ENCODE data around the gene IMMP2L. TPM values are rescaled to one million over a fixed set of nuclear protein-coding genes. Genes with fewer than 3 reads are reported as not detected.

IMMP2L gene
- total RNA-seq, 1 donor from 2014 or later, result 11.2 TPM

DNA sequence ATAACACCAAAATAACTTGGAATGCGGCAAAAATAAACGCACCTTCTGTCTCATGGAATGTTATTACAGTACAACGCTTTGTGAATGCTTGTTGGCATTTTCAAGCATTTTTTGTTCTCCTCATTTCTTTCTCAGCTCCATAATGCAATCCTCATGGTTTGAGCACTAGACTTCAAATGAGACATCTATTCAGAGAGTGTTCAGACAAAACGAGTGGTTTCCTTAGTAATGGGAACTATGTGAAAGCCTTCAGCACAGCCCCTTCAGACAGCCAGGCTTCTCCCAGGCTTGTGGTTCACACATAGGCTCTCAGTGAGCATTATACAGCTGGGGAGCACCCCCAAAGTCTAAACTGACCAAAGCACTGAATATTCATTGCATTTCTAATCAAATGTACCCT lies 479.9 kb downstream of the IMMP2L start:
- no peak overlapping the region for H3K4me3 Mint-ChIP-seq (ENCODE audit: unreplicated experiment)
- TF ChIP-seq, protein P1, sequence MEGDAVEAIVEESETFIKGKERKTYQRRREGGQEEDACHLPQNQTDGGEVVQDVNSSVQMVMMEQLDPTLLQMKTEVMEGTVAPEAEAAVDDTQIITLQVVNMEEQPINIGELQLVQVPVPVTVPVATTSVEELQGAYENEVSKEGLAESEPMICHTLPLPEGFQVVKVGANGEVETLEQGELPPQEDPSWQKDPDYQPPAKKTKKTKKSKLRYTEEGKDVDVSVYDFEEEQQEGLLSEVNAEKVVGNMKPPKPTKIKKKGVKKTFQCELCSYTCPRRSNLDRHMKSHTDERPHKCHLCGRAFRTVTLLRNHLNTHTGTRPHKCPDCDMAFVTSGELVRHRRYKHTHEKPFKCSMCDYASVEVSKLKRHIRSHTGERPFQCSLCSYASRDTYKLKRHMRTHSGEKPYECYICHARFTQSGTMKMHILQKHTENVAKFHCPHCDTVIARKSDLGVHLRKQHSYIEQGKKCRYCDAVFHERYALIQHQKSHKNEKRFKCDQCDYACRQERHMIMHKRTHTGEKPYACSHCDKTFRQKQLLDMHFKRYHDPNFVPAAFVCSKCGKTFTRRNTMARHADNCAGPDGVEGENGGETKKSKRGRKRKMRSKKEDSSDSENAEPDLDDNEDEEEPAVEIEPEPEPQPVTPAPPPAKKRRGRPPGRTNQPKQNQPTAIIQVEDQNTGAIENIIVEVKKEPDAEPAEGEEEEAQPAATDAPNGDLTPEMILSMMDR (IDR thresholded peaks at IDR 0.05; ENCODE audit: unreplicated experiment), result no peak
- no peaks in the 10 kb centered on the region for H3K27me3 Mint-ChIP-seq (ENCODE audit: unreplicated experiment)
- H3K4me1 Mint-ChIP-seq (ENCODE audit: unreplicated experiment), result no peaks in the 10 kb centered on the region
- DNase-seq (ENCODE audit: low spot score), result no peak
- H3K9me3 Mint-ChIP-seq (ENCODE audit: unreplicated experiment), result no peaks in the 10 kb centered on the region
- H3K36me3 Mint-ChIP-seq (ENCODE audit: low read depth, unreplicated experiment), result no peaks in the 10 kb centered on the region
- no peak overlapping the region for H3K27ac Mint-ChIP-seq (ENCODE audit: unreplicated experiment)

DNA sequence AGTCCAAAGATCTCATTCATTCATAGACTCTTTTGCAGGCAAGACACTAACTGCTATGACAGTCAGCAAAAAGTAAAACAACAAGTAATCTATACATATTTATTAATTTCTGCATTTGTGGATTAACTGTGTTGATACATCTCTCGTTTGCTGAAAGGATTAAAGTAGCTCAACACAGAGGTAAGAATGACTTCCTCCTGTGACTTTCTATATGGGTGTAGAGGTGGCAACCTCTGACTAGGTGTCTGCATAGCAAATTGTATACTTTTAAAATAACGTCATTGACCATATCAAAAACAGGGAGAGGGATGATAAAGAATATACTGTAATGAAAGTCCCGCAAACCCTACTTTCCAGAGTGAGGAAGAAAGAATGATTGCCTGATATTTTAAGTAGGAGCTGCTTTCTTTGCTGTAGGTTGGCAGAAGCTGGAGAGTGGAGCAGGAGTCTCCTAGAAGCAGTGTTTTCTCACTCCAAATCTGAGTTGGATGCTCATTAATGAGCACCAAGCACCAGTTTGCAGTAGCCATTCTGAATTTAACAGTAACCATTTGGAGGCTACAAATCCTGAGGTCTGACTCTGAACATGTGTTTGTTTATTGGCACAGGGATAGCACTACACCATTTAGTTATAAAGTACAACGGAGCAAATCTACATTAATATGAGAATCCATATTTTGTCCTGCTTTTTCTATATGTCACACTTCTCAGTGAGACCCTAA lies 480.6 kb downstream of the IMMP2L start:
- no peaks in the 10 kb centered on the region for H3K27me3 Mint-ChIP-seq (ENCODE audit: unreplicated experiment)
- no peak overlapping the region for H3K27ac Mint-ChIP-seq (ENCODE audit: unreplicated experiment)
- DNase-seq (ENCODE audit: low spot score), result no peak
- H3K4me3 Mint-ChIP-seq (ENCODE audit: unreplicated experiment), result no peak overlapping the region
- H3K9me3 Mint-ChIP-seq (ENCODE audit: unreplicated experiment), result no peaks in the 10 kb centered on the region
- TF ChIP-seq, protein P1 (IDR thresholded peaks at IDR 0.05; ENCODE audit: unreplicated experiment), result no peak
- H3K4me1 Mint-ChIP-seq (ENCODE audit: unreplicated experiment), result no peaks in the 10 kb centered on the region
- no peaks in the 10 kb centered on the region for H3K36me3 Mint-ChIP-seq (ENCODE audit: low read depth, unreplicated experiment)

DNA sequence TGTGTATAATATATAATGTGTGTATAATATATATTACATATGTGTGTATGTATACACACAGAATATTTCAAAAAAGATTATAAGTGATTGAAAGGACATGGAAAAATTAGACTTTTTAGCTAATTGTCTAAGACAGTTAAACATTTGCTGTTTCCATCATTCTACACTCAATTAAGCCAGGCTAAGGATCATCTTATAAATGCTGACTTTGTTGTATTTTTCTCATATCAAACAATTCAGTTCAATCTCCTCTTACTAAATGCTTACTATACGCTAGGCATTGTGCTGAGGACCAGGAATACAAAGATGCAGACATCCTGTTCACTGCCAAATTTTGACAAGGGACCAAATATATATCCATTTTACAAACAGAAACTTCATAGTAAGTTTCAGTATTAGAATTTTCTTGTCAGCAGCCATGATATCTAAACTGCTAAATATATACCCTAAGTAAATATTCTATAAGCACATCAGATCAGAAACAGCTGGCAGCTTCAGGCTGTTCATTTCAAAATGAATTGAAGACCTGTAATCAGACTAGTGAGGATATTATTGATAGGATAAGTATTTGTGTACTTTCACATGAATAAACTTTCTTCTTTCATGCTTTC lies 481.7 kb downstream of the IMMP2L start:
- Mint-ChIP-seq H3K36me3 (ENCODE audit: low read depth, unreplicated experiment) (no peaks in the 10 kb centered on the region), H3K27me3 (ENCODE audit: unreplicated experiment) (no peaks in the 10 kb centered on the region), H3K4me1 (ENCODE audit: unreplicated experiment) (peaks cover under 1% of the 10 kb centered on the region), H3K4me3 (ENCODE audit: unreplicated experiment) (no peak overlapping the region), H3K9me3 (ENCODE audit: unreplicated experiment) (no peaks in the 10 kb centered on the region), H3K27ac (ENCODE audit: unreplicated experiment) (no peak overlapping the region)
- TF ChIP-seq, protein P1 (IDR thresholded peaks at IDR 0.05; ENCODE audit: unreplicated experiment), result no peak
- no peak for DNase-seq (ENCODE audit: low spot score)

DNA sequence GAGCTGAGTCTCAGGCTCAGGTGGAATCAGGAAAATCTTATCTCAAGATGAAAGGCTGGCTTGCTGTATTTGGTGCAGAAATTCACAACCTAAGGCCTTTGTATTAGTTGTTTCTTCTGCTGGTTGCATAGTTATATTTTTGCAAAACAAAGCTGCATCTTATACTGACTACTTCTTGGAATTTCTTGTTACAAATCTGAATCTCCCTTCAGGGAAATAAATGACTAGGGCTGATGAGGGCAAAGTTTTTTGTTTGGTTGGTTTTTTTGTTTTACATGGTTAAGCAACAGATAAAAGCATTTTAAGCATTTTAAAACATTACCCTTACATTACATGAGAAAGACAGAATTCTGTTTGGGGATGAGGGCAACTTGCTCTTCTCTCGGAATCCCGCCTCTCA lies 485.3 kb downstream of the IMMP2L start:
- Mint-ChIP-seq H3K27me3 (ENCODE audit: unreplicated experiment) (no peaks in the 10 kb centered on the region), H3K27ac (ENCODE audit: unreplicated experiment) (no peak overlapping the region), H3K4me1 (ENCODE audit: unreplicated experiment) (peaks cover 11% of the 10 kb centered on the region), H3K4me3 (ENCODE audit: unreplicated experiment) (no peak overlapping the region), H3K9me3 (ENCODE audit: unreplicated experiment) (no peaks in the 10 kb centered on the region), H3K36me3 (ENCODE audit: low read depth, unreplicated experiment) (no peaks in the 10 kb centered on the region)
- TF ChIP-seq, protein P1 (IDR thresholded peaks at IDR 0.05; ENCODE audit: unreplicated experiment), result no peak
- DNase-seq (ENCODE audit: low spot score), result no peak

DNA sequence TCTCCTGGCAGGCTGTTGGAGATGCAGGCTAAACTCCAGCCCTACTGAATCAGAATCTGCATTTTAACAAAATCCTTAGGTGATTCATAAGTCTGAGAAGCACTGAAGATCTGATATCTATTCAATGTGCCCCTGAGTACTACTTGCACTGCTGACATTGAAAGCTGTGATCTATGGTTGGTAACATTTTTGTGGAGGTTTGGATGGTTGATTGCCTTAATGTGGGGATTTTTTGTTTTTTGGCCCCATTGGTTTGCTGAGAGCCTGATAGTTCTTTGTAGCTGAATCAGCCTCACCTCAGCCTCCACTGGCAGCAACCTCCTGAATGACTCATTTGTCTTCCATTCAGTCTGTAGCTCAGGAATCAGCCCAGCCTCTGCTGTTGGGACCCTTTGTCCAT lies 486.1 kb downstream of the IMMP2L start:
- no peak for DNase-seq (ENCODE audit: low spot score)
- Mint-ChIP-seq H3K36me3 (ENCODE audit: low read depth, unreplicated experiment) (no peaks in the 10 kb centered on the region), H3K27ac (ENCODE audit: unreplicated experiment) (no peak overlapping the region), H3K9me3 (ENCODE audit: unreplicated experiment) (no peaks in the 10 kb centered on the region), H3K4me1 (ENCODE audit: unreplicated experiment) (peaks cover 11% of the 10 kb centered on the region), H3K27me3 (ENCODE audit: unreplicated experiment) (no peaks in the 10 kb centered on the region), H3K4me3 (ENCODE audit: unreplicated experiment) (no peak overlapping the region)
- TF ChIP-seq, protein P1 (IDR thresholded peaks at IDR 0.05; ENCODE audit: unreplicated experiment), result no peak
